Measurements from ENCODE around the gene TMEM14A. TPM values are rescaled to one million over a fixed set of nuclear protein-coding genes. Genes with fewer than 3 reads are reported as not detected.

TMEM14A gene
- total RNA-seq, 4 donors from 2014 or later: 12.5 to 35.8 (median 19.4) TPM; not detected in 1

DNA sequence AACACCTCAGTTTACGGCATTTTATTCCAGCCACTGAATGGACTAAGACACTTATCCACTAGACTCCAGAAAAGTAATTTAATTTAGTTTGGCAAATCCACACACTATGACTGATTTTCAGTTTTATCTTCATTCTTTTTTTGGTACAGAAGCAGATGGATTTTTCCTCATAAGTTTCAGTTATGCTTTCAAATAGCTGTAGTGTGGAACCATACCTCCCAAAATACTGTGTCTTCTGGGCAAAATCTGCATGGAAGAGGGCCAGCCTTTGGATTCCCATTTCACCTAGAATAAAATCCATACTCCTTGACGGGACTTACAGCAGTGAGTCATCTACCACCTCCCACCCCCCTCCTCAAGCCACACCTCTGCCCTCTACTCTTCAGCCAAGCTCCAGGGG is 49.4 kb downstream of the TMEM14A start:
- no peaks in the 10 kb centered on the region for H3K9me3 ChIP-seq
- no peaks in the 10 kb centered on the region for H3K36me3 ChIP-seq
- intact Hi-C loops (cut with DNase I; ENCODE audit: low total_unique reads) (no loop called here), in situ Hi-C loops (cut with MboI; ENCODE audit: low pct_ligation_motif_present in 1 of 4, low pct_unique_long_range_greater_than_20kb in 1 of 4, low sequenced_read_pairs in 3 of 4) (no loop called here)
- no peak overlapping the region for H3K4me3 ChIP-seq
- 82 to 100% methylated on average over 1 to 2 of the region's 2 CpGs for WGBS, 2 donors (ENCODE audit: low coverage in 1 of 2)
- no peaks in the 10 kb centered on the region for H3K27me3 ChIP-seq
- no peak overlapping the region for H3K27ac ChIP-seq
- TF ChIP-seq EP300 (IDR thresholded peaks at IDR 0.05; ENCODE audit: low read depth) (no peak), POLR2AphosphoS5 (IDR thresholded peaks at IDR 0.05) (no peak), POLR2A (IDR thresholded peaks at IDR 0.05) (no peak)
- TF ChIP-seq, protein P1, sequence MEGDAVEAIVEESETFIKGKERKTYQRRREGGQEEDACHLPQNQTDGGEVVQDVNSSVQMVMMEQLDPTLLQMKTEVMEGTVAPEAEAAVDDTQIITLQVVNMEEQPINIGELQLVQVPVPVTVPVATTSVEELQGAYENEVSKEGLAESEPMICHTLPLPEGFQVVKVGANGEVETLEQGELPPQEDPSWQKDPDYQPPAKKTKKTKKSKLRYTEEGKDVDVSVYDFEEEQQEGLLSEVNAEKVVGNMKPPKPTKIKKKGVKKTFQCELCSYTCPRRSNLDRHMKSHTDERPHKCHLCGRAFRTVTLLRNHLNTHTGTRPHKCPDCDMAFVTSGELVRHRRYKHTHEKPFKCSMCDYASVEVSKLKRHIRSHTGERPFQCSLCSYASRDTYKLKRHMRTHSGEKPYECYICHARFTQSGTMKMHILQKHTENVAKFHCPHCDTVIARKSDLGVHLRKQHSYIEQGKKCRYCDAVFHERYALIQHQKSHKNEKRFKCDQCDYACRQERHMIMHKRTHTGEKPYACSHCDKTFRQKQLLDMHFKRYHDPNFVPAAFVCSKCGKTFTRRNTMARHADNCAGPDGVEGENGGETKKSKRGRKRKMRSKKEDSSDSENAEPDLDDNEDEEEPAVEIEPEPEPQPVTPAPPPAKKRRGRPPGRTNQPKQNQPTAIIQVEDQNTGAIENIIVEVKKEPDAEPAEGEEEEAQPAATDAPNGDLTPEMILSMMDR (IDR thresholded peaks at IDR 0.05): no peak
- peaks cover 3 to 14% (median 12%) of the 10 kb centered on the region in 4 donors for H3K4me1 ChIP-seq
- DNase-seq: no peak

DNA sequence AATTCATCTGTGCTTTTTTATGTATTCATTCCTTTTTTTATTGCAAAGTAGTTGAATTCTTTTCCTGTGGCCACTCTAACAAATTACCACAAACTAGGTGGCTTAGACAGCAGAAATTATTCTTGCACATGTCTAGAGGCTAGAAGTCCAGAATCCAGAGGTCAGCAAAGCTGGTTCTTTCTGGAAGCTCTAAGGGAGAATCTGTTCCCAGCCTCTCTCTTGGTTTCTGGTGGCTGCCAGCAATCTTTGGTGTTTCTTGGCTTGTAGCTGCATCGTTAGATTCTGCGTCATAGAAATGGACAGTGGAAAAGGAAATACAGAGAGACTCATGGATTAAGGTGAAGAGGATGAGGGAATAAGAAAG is 53.1 kb downstream of the TMEM14A start:
- Histone ChIP-seq H3K4me3 (no peak overlapping the region), H3K9me3 (no peaks in the 10 kb centered on the region), H3K36me3 (no peaks in the 10 kb centered on the region), H3K27me3 (no peaks in the 10 kb centered on the region), H3K4me1 (peaks cover 3 to 21% (median 12%) of the 10 kb centered on the region in 4 donors), H3K27ac (peak overlapping the region in 3 of 4 donors; percentile 69 to 83 (median 73))
- DNase-seq: no peak
- TF ChIP-seq POLR2AphosphoS5 (IDR thresholded peaks at IDR 0.05): no peak
- TF ChIP-seq, protein P1 (IDR thresholded peaks at IDR 0.05): no peak
- no peak for TF ChIP-seq POLR2A (IDR thresholded peaks at IDR 0.05)
- no peak for TF ChIP-seq EP300 (IDR thresholded peaks at IDR 0.05; ENCODE audit: low read depth)
- 55 to 80% methylated on average over 1 to 2 of the region's 2 CpGs for WGBS, 2 donors (ENCODE audit: low coverage in 1 of 2)
- intact Hi-C loops (cut with DNase I; ENCODE audit: low total_unique reads): no loop called here
- in situ Hi-C loops (cut with MboI; ENCODE audit: low pct_ligation_motif_present in 1 of 4, low pct_unique_long_range_greater_than_20kb in 1 of 4, low sequenced_read_pairs in 3 of 4): no loop called here

DNA sequence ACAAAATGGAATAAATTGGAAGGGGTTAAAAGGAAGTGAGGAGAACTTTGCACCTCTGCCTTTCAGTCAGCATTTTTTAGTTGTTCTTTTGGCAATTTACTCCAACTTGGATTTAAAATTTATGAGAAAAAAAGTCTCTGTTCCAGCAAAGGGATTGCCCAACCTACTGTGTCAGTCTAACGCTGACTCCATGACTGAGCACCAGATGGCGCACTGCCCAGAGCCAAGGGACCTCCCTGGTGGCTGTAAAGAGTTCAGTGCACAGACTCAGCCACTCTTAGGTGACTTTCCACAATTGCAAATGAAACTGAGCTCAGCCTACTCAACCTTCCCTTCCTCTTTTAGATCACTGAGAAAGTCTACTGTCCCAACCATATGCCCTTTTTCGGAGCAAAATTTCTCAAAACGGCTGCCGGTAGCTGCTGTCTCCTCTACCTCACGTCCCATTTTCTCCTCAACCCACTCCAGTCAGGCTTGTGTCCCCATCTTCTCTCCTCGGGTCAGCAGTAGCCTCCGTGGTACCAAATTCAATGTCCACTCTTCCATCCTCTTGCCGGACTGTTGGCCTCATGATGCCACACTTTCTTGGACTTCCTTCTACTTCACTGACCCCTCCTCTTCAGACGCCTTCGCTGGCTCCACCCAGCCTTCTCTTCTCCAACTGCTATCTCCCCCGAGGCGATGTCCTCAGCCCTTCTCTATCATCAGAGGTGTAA is 53.7 kb downstream of the TMEM14A start:
- Histone ChIP-seq H3K36me3 (no peaks in the 10 kb centered on the region), H3K9me3 (no peaks in the 10 kb centered on the region), H3K4me1 (peaks cover 3 to 21% (median 12%) of the 10 kb centered on the region in 4 donors), H3K4me3 (no peak overlapping the region), H3K27ac (peak overlapping the region; percentile 69 to 83 (median 74)), H3K27me3 (no peaks in the 10 kb centered on the region)
- WGBS, 2 donors (ENCODE audit: low coverage in 1 of 2): 65 to 81% methylated on average over 9 to 13 of the region's 13 CpGs
- peak; percentile 81 for DNase-seq
- TF ChIP-seq, protein P1 (IDR thresholded peaks at IDR 0.05): peak; percentile 28 to 74 (median 55)
- TF ChIP-seq EP300 (IDR thresholded peaks at IDR 0.05; ENCODE audit: low read depth) (no peak), POLR2A (IDR thresholded peaks at IDR 0.05) (no peak), POLR2AphosphoS5 (IDR thresholded peaks at IDR 0.05) (no peak)
- intact Hi-C loops (cut with DNase I; ENCODE audit: low total_unique reads): no loop called here
- in situ Hi-C loops (cut with MboI; ENCODE audit: low pct_ligation_motif_present in 1 of 4, low pct_unique_long_range_greater_than_20kb in 1 of 4, low sequenced_read_pairs in 3 of 4): no loop called here

DNA sequence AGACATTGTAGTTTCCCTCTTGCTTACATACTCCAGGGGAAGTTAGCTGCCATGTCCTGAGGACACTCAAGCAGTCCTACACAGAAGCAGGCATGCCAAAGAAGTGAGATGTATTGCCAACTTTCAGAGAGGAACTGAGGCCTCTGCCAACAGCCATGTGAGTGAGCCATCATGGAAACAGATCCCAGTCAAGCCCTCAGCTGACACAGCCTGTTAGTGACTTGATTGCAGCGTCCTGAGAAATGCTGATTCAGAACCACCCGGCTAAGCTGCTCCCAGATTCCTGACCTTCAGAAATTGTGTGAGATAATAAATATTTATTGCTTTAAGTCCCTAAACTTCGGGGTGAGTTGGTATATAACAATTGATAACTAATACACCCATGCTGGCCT is 54.2 kb downstream of the TMEM14A start:
- Histone ChIP-seq H3K4me3 (no peak overlapping the region), H3K36me3 (no peaks in the 10 kb centered on the region), H3K27me3 (no peaks in the 10 kb centered on the region), H3K27ac (peak overlapping the region; percentile 69 to 83 (median 74)), H3K9me3 (no peaks in the 10 kb centered on the region), H3K4me1 (peaks cover 3 to 21% (median 12%) of the 10 kb centered on the region in 4 donors)
- WGBS, 2 donors (ENCODE audit: low coverage in 1 of 2): 11 to 68% methylated on average over 1 to 3 of the region's 3 CpGs
- TF ChIP-seq POLR2A (IDR thresholded peaks at IDR 0.05) (no peak), EP300 (IDR thresholded peaks at IDR 0.05; ENCODE audit: low read depth) (no peak), POLR2AphosphoS5 (IDR thresholded peaks at IDR 0.05) (no peak)
- TF ChIP-seq, protein P1 (IDR thresholded peaks at IDR 0.05): no peak
- intact Hi-C loops (cut with DNase I; ENCODE audit: low total_unique reads): no loop called here
- in situ Hi-C loops (cut with MboI; ENCODE audit: low pct_ligation_motif_present in 1 of 4, low pct_unique_long_range_greater_than_20kb in 1 of 4, low sequenced_read_pairs in 3 of 4): no loop called here
- peak; percentile 17 for DNase-seq
